ENCODE data around the gene VPS13A. TPM values are rescaled to one million over a fixed set of nuclear protein-coding genes. Genes with fewer than 3 reads are reported as not detected.

Gene VPS13A
- total and polyA plus RNA-seq, 2 of the 13 experiments (the other 11 are each of a cell fraction or from before 2014, with no cell fraction given): 20.4 to 20.7 TPM

DNA sequence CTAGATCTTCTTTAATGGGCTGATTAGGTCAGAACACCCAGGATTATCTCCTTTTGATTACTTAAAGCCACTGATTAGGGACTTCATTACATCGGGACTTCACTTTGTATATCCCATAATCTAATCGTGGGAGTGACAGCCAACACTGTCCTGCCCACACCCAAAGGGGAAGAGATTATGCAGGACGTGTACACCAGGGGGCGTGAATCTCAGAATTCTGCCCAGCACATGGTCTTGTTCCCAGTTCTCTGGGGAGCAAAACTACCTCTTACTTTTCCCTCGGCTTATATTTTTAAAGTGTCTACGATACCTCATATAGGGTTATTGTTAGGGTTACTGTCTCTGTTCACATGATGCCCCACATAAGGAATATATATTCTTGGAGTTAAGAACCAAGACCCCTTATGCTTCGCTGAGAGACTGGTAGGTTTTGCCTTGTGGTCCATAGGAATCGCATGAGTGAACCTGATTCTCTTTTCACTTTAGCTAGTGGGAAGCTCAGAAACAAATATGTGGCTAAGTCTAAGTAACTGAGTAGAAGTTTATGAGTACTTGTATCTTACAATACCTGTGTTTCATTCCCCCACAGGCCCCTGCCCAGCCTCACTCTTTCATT lies 278.1 kb downstream of the VPS13A start (continued):
- TF ChIP-seq, protein P1, sequence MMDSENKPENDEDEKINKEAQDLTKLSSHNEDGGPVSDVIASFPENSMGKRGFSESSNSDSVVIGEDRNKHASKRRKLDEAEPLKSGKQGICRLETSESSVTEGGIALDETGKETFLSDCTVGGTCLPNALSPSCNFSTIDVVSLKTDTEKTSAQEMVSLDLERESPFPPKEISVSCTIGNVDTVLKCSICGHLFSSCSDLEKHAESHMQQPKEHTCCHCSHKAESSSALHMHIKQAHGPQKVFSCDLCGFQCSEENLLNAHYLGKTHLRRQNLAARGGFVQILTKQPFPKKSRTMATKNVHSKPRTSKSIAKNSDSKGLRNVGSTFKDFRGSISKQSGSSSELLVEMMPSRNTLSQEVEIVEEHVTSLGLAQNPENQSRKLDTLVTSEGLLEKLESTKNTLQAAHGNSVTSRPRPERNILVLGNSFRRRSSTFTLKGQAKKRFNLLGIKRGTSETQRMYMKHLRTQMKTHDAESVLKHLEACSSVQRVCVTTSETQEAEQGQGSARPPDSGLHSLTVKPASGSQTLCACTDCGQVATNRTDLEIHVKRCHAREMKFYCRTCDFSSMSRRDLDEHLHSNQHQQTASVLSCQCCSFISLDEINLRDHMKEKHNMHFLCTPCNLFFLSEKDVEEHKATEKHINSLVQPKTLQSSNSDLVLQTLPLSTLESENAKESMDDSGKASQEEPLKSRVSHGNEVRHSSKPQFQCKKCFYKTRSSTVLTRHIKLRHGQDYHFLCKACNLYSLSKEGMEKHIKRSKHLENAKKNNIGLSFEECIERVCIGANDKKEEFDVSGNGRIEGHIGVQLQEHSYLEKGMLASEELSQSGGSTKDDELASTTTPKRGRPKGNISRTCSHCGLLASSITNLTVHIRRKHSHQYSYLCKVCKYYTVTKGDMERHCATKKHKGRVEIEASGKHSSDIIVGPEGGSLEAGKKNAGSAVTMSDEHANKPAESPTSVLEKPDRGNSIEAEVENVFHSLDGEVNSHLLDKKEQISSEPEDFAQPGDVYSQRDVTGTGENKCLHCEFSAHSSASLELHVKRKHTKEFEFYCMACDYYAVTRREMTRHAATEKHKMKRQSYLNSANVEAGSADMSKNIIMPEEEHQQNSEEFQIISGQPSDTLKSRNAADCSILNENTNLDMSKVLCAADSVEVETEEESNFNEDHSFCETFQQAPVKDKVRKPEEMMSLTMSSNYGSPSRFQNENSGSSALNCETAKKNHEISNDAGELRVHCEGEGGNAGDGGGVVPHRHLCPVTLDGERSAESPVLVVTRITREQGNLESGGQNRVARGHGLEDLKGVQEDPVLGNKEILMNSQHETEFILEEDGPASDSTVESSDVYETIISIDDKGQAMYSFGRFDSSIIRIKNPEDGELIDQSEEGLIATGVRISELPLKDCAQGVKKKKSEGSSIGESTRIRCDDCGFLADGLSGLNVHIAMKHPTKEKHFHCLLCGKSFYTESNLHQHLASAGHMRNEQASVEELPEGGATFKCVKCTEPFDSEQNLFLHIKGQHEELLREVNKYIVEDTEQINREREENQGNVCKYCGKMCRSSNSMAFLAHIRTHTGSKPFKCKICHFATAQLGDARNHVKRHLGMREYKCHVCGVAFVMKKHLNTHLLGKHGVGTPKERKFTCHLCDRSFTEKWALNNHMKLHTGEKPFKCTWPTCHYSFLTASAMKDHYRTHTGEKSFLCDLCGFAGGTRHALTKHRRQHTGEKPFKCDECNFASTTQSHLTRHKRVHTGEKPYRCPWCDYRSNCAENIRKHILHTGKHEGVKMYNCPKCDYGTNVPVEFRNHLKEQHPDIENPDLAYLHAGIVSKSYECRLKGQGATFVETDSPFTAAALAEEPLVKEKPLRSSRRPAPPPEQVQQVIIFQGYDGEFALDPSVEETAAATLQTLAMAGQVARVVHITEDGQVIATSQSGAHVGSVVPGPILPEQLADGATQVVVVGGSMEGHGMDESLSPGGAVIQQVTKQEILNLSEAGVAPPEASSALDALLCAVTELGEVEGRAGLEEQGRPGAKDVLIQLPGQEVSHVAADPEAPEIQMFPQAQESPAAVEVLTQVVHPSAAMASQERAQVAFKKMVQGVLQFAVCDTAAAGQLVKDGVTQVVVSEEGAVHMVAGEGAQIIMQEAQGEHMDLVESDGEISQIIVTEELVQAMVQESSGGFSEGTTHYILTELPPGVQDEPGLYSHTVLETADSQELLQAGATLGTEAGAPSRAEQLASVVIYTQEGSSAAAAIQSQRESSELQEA (CRISPR knock-in tag; IDR thresholded peaks at IDR 0.05; ENCODE audit: not compliant biosample characterization): no peak
- no peak for TF ChIP-seq PCBP2 (optimal IDR thresholded peaks at IDR 0.05; ENCODE audit: low read depth, low read length, poor library complexity, severe bottlenecking)
- TF ChIP-seq, protein P2, sequence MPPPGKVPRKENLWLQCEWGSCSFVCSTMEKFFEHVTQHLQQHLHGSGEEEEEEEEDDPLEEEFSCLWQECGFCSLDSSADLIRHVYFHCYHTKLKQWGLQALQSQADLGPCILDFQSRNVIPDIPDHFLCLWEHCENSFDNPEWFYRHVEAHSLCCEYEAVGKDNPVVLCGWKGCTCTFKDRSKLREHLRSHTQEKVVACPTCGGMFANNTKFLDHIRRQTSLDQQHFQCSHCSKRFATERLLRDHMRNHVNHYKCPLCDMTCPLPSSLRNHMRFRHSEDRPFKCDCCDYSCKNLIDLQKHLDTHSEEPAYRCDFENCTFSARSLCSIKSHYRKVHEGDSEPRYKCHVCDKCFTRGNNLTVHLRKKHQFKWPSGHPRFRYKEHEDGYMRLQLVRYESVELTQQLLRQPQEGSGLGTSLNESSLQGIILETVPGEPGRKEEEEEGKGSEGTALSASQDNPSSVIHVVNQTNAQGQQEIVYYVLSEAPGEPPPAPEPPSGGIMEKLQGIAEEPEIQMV (CRISPR knock-in tag; IDR thresholded peaks at IDR 0.05; ENCODE audit: low read depth): no peak
- TF ChIP-seq, protein P3, sequence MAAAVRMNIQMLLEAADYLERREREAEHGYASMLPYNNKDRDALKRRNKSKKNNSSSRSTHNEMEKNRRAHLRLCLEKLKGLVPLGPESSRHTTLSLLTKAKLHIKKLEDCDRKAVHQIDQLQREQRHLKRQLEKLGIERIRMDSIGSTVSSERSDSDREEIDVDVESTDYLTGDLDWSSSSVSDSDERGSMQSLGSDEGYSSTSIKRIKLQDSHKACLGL (CRISPR knock-in tag; IDR thresholded peaks at IDR 0.05): no peak
- no peak for TF ChIP-seq PITX1 (CRISPR knock-in tag; IDR thresholded peaks at IDR 0.05)
- no peak for TF ChIP-seq CHCHD3 (CRISPR knock-in tag; IDR thresholded peaks at IDR 0.05)
- no peak for TF ChIP-seq ZNF263 (CRISPR knock-in tag; IDR thresholded peaks at IDR 0.05)
- no peak for TF ChIP-seq PLRG1 (conservative IDR thresholded peaks at IDR 0.05)
- peak; percentile 30; the same call in 1 of the 2 replicates for TF ChIP-seq STAG1 (CRISPR knock-in tag; IDR thresholded peaks at IDR 0.05)
- TF ChIP-seq, protein P4, sequence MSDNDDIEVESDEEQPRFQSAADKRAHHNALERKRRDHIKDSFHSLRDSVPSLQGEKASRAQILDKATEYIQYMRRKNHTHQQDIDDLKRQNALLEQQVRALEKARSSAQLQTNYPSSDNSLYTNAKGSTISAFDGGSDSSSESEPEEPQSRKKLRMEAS (IDR thresholded peaks at IDR 0.05): 0 out of 2 replicates have a peak, but pooled peaks have one; percentile 30
- TF ChIP-seq TCF12 (IDR thresholded peaks at IDR 0.05): no peak
- no peak for TF ChIP-seq TCF12 (CRISPR knock-in tag; IDR thresholded peaks at IDR 0.05)
- no peak for TF ChIP-seq SP140L (CRISPR knock-in tag; IDR thresholded peaks at IDR 0.05; ENCODE audit: borderline replicate concordance)
- no peak for TF ChIP-seq POGZ (CRISPR knock-in tag; IDR thresholded peaks at IDR 0.05)
- peak; percentile 56 for TF ChIP-seq SMC3 (IDR thresholded peaks at IDR 0.05; ENCODE audit: low read length)
- no peak for TF ChIP-seq MED1 (CRISPR knock-in tag; IDR thresholded peaks at IDR 0.05)
- TF ChIP-seq, protein P5, sequence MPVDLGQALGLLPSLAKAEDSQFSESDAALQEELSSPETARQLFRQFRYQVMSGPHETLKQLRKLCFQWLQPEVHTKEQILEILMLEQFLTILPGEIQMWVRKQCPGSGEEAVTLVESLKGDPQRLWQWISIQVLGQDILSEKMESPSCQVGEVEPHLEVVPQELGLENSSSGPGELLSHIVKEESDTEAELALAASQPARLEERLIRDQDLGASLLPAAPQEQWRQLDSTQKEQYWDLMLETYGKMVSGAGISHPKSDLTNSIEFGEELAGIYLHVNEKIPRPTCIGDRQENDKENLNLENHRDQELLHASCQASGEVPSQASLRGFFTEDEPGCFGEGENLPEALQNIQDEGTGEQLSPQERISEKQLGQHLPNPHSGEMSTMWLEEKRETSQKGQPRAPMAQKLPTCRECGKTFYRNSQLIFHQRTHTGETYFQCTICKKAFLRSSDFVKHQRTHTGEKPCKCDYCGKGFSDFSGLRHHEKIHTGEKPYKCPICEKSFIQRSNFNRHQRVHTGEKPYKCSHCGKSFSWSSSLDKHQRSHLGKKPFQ (CRISPR knock-in tag; IDR thresholded peaks at IDR 0.05; ENCODE audit: insufficient replicate concordance): no peak
- no peak for TF ChIP-seq ATRX (CRISPR knock-in tag; IDR thresholded peaks at IDR 0.05; ENCODE audit: borderline replicate concordance)

Measured in HepG2 (cell line).